LNCaP clone FGC (cell line): ENCODE results near the gene ITGA2.

ENCODE experiments used
- DNase-seq: peaks from one replicate; pipeline ENCODE4 v3.0.0-alpha.2; 2011; ENCODE audit warnings: low read depth
- H3K4me3 ChIP-seq: 2 replicates; pipeline ENCODE4 v1.5.1; 2011; ENCODE audit warnings: mild to moderate bottlenecking, low read depth, low read length, control low read depth
- CTCF ChIP-seq: IDR thresholded peaks from 2 replicates; pipeline ENCODE4 v1.5.1; 2012; ENCODE audit warnings: mild to moderate bottlenecking; ENCODE audit not compliant: control insufficient read depth, insufficient read depth; ENCODE audit errors: extremely low read depth

Gene ITGA2

GRCh38 chr5:53087621-53088121, 98.5 kb downstream of the ITGA2 start:
- no peak for DNase-seq
- H3K4me3 ChIP-seq: no peak overlapping the region
- TF ChIP-seq CTCF: no peak

GRCh38 chr5:53089481-53089991, 100.4 kb downstream of the ITGA2 start:
- TF ChIP-seq CTCF: no peak
- H3K4me3 ChIP-seq: no peak overlapping the region
- no peak for DNase-seq

GRCh38 chr5:53090229-53090628, 101.1 kb downstream of the ITGA2 start:
- TF ChIP-seq CTCF: no peak
- no peak overlapping the region for H3K4me3 ChIP-seq
- no peak for DNase-seq

GRCh38 chr5:53091289-53091688, 102.1 kb downstream of the ITGA2 start:
- H3K4me3 ChIP-seq: no peak overlapping the region
- TF ChIP-seq CTCF: no peak
- no peak for DNase-seq

- H3K4me3 ChIP-seq: no peak overlapping the region
- DNase-seq: peak; percentile 6
- TF ChIP-seq CTCF: no peak
Measured at GRCh38 chr5:53092242-53092641, 103.1 kb downstream of the ITGA2 start.

- TF ChIP-seq CTCF: no peak
- H3K4me3 ChIP-seq: no peak overlapping the region
- DNase-seq: no peak
Measured at GRCh38 chr5:53095217-53095616, 106.1 kb downstream of the ITGA2 start.

- TF ChIP-seq CTCF: peak; percentile 75
- DNase-seq: peak; percentile 22
- H3K4me3 ChIP-seq: no peak overlapping the region
Measured at GRCh38 chr5:53095931-53096525, 106.9 kb downstream of the ITGA2 start.
